AG04449 (cell line): ENCODE results near the gene COX19.

Experiments used
- CTCF ChIA-PET: fragments of 350-600 bp; formaldehyde crosslinking; extraction: SDS; loops from one replicate; lab custom pipeline; 2021; ENCODE audit warnings: antibody characterized with exemption; lab: Yijun Ruan, JAX
- POLR2A ChIA-PET: fragments of 400-600, 350-600 bp; formaldehyde crosslinking; extraction: SDS; loops from one replicate; lab custom pipeline; 2020; ENCODE audit warnings: antibody characterized with exemption, inconsistent platforms; lab: Yijun Ruan, JAX
- DNase-seq: peaks from one replicate; pipeline ENCODE4 v3.0.0-alpha.2; 2010; ENCODE audit warnings: low read depth, low spot score
- H3K4me3 ChIP-seq: 2 replicates; pipeline ENCODE4 v1.5.1; 2011; ENCODE audit warnings: low read depth, mild to moderate bottlenecking, control low read depth, low read length
- TF ChIP-seq, protein P1 (sequence below): IDR thresholded peaks from one replicate; pipeline ENCODE4 v1.5.1; 2011; ENCODE audit warnings: mild to moderate bottlenecking, moderate library complexity, low read length, control low read depth, inconsistent platforms; ENCODE audit not compliant: insufficient read depth; ENCODE audit errors: missing control alignments

COX19 gene

DNA sequence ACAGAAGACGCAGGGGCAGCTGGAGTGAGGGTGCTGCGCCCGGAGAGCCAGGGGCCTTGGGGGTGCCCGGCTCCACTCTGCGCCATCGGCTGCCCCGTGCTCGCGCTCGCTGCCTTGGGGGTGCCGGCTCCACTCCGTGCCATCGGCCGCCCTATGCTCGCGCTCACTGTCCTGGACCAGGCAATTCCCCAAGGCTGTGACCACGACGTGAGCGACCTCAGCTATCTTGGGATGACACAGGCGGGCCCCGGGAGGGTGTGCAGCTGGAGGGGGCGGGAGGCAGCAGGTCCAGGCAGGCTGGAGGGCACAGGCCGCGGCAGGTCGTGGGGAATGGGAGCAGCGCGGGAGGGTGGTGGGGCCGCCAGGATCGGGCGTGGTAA is 37.4 kb upstream of the COX19 start:
- ChIA-PET POLR2A (no interaction called here), CTCF (interaction anchor here (1.2 to 3.5 kb wide), 3 partner anchors 13 to 73 kb away, joined by 3 to 22 read pairs (median 4); no protein-coding TSS in a partner anchor)
- DNase-seq = no peak
- no peak overlapping the region for H3K4me3 ChIP-seq
- TF ChIP-seq, protein P1, sequence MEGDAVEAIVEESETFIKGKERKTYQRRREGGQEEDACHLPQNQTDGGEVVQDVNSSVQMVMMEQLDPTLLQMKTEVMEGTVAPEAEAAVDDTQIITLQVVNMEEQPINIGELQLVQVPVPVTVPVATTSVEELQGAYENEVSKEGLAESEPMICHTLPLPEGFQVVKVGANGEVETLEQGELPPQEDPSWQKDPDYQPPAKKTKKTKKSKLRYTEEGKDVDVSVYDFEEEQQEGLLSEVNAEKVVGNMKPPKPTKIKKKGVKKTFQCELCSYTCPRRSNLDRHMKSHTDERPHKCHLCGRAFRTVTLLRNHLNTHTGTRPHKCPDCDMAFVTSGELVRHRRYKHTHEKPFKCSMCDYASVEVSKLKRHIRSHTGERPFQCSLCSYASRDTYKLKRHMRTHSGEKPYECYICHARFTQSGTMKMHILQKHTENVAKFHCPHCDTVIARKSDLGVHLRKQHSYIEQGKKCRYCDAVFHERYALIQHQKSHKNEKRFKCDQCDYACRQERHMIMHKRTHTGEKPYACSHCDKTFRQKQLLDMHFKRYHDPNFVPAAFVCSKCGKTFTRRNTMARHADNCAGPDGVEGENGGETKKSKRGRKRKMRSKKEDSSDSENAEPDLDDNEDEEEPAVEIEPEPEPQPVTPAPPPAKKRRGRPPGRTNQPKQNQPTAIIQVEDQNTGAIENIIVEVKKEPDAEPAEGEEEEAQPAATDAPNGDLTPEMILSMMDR = no peak

DNA sequence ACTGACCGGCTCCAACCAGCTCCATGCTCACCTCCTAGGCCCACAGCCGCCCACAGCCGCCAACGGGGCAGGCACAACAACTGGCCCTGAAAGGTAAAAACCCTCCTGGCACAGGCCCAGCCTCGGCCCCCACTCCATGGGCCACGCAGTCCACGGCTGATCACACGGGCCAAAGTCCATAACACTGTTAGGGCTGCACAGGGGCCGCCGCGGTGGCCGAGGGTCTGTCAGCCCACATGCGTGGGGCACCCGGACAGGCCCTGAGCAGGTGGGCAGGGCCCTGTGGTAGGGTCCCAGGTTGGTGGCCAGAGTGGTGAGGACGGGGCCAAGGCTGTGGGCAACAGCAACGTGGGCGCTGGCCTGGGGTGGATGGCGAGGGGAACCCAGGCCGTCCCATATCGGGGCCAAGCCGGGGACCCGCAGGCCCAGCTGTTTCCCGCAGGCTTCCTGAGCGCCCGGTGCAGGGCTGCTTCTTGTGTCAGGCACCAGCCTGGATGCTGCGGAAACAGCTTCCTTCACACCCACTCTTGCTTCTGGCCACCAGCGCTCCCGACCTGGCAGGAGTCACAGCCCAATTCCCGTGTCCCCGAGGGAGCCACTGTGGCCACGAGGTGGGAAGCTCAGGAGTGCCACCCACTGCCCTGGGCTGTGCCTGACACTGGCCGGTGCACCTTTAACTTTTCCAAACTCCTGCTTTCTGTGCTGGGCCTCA is 36.8 kb upstream of the COX19 start:
- ChIA-PET POLR2A (no interaction called here), CTCF (interaction anchor here (1.2 to 3.5 kb wide), 3 partner anchors 13 to 74 kb away, joined by 3 to 22 read pairs (median 4); no protein-coding TSS in a partner anchor)
- no peak for DNase-seq
- no peak overlapping the region for H3K4me3 ChIP-seq
- TF ChIP-seq, protein P1 = no peak

GRCh38 chr7:1011297-1012003 is 36.1 kb upstream of the COX19 start:
- CTCF ChIA-PET = interaction anchor here (1.4 to 3.5 kb wide), 2 partner anchors 14 to 19 kb away, joined by 4 to 22 read pairs; no protein-coding TSS in a partner anchor
- TF ChIP-seq, protein P1 = no peak
- no peak for DNase-seq
- no peak overlapping the region for H3K4me3 ChIP-seq
- POLR2A ChIA-PET = no interaction called here

DNA sequence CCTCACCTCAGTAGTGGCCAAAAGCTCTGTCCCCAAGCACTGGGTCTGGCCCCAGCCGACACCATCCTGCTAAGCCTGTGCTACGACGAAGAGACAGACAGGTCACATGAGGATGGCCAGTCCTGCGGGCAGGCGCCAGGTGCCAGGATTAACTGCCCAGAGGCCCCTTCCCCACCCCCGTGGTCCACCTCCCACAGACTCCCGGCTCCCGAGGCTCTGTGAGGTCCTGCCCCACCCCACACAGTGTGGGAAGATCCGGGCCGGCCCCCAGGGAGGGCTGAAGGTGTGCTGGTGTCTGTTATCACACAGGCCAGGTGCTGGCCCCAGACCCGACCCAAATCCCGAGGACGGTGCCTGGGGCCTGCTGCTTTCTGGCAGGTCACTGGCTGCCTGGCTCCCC is 34.9 kb upstream of the COX19 start:
- CTCF ChIA-PET = interaction anchor here (1.1 to 1.5 kb wide), 2 partner anchors 17 to 55 kb away, joined by 3 to 5 read pairs; no protein-coding TSS in a partner anchor
- no peak for DNase-seq
- POLR2A ChIA-PET = no interaction called here
- no peak overlapping the region for H3K4me3 ChIP-seq
- TF ChIP-seq, protein P1 = no peak

DNA sequence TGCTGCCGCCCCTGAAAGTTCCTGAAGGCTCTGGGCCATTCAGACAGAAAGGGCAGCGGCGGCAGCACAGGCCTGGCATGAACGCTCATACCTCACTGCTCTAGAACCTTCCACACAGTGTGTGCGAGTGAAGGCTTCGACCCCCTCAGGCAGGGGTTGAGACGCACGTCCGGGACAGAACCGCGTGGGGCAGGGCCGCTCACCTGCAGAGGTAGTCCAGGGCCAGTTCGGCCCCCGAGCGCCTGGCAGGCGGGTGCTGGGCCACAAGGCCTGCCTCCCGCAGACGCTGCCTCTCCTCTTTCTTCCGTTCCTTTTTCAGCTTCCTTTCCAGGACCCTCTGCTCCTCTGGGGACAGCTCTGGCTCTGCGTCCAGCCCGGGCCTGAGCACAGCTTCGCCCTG is 34.4 kb upstream of the COX19 start:
- ChIA-PET CTCF (interaction anchor here (1.1 to 1.5 kb wide), 2 partner anchors 16 to 56 kb away, joined by 3 to 5 read pairs; no protein-coding TSS in a partner anchor), POLR2A (no interaction called here)
- DNase-seq = no peak
- TF ChIP-seq, protein P1 = no peak
- H3K4me3 ChIP-seq = no peak overlapping the region
